SJSA1 (cell line): Measurements from ENCODE around the gene TP63. TPM values are rescaled to one million over a fixed set of nuclear protein-coding genes. Genes with fewer than 3 reads are reported as not detected.
A peak's percentile ranks its signal among the peaks of the same experiment; 100 is the strongest.

Experiments
- DNase-seq, 2 experiments: peaks; one replicate each; pipeline ENCODE4 v3.0.0-alpha.2; 2015 to 2020; ENCODE audit warnings: low spot score in 2 of 2, low read depth in 1 of 2
- H3K27ac ChIP-seq: fragments of 250-450 bp; sonication (Bioruptor Pico); 2 replicates; pipeline ENCODE4 v1.5.1; 2020; ENCODE audit warnings: mild to moderate bottlenecking, moderate library complexity
- H3K27me3 ChIP-seq: fragments of 250-450 bp; sonication (Bioruptor Pico); replicated peaks from 2 replicates; pipeline ENCODE4 v1.5.1; 2020; ENCODE audit warnings: mild to moderate bottlenecking, moderate library complexity
- H3K36me3 ChIP-seq: fragments of 250-450 bp; sonication (Bioruptor Pico); 2 replicates; pipeline ENCODE4 v1.5.1; 2020; ENCODE audit warnings: mild to moderate bottlenecking
- H3K4me1 ChIP-seq: fragments of 250-450 bp; sonication (Bioruptor Pico); replicated peaks from 2 replicates; pipeline ENCODE4 v1.6.1; 2021; ENCODE audit warnings: mild to moderate bottlenecking
- H3K4me3 ChIP-seq: fragments of 250-450 bp; sonication (Bioruptor Pico); 2 replicates; pipeline ENCODE4 v1.5.1; 2020; ENCODE audit warnings: mild to moderate bottlenecking
- H3K9me3 ChIP-seq: fragments of 250-450 bp; sonication (Bioruptor Pico); replicated peaks from 2 replicates; pipeline ENCODE4 v1.5.1; 2020; ENCODE audit warnings: mild to moderate bottlenecking
- total RNA-seq: library from RNA; depleted of rRNA; stranded (reverse); fragments of >200 nt; shearing (Covaris generic); gene quantifications from 2 replicates; pipeline ENCODE4 v1.2.3, GENCODE V29; 2014

TP63 gene
- total RNA-seq, 1 experiment from 2014 or later, result not detected

GRCh38 chr3:189822726-189823125 is 191.5 kb downstream of the TP63 start:
- Histone ChIP-seq H3K27ac (no peak overlapping the region), H3K9me3 (no peaks in the 10 kb centered on the region), H3K36me3 (no peaks in the 10 kb centered on the region), H3K27me3 (no peaks in the 10 kb centered on the region), H3K4me1 (peaks cover 13% of the 10 kb centered on the region), H3K4me3 (no peak overlapping the region)
- DNase-seq, result no peak

GRCh38 chr3:189824629-189825312 is 193.6 kb downstream of the TP63 start:
- Histone ChIP-seq H3K36me3 (no peaks in the 10 kb centered on the region), H3K4me3 (no peak overlapping the region), H3K27ac (no peak overlapping the region), H3K4me1 (peaks cover 12% of the 10 kb centered on the region), H3K9me3 (no peaks in the 10 kb centered on the region), H3K27me3 (no peaks in the 10 kb centered on the region)
- peak in 1 of 2 experiments; percentile 32 for DNase-seq

GRCh38 chr3:189826566-189826965 is 195.4 kb downstream of the TP63 start:
- Histone ChIP-seq H3K36me3 (no peaks in the 10 kb centered on the region), H3K27me3 (no peaks in the 10 kb centered on the region), H3K27ac (no peak overlapping the region), H3K4me1 (peaks cover 4% of the 10 kb centered on the region), H3K4me3 (no peak overlapping the region), H3K9me3 (no peaks in the 10 kb centered on the region)
- no peak for DNase-seq

- no peak overlapping the region for H3K27ac ChIP-seq
- DNase-seq, result no peak
- H3K9me3 ChIP-seq, result no peaks in the 10 kb centered on the region
- H3K4me3 ChIP-seq, result no peak overlapping the region
- H3K27me3 ChIP-seq, result no peaks in the 10 kb centered on the region
- no peaks in the 10 kb centered on the region for H3K36me3 ChIP-seq
- peaks cover 4% of the 10 kb centered on the region for H3K4me1 ChIP-seq
These were observed 195.9 kb downstream of the TP63 start for GRCh38 chr3:189827108-189827507.

- DNase-seq, result no peak
- no peaks in the 10 kb centered on the region for H3K4me1 ChIP-seq
- no peak overlapping the region for H3K27ac ChIP-seq
- no peaks in the 10 kb centered on the region for H3K9me3 ChIP-seq
- H3K4me3 ChIP-seq, result no peak overlapping the region
- no peaks in the 10 kb centered on the region for H3K36me3 ChIP-seq
- no peaks in the 10 kb centered on the region for H3K27me3 ChIP-seq
These were observed 199.2 kb downstream of the TP63 start for GRCh38 chr3:189830401-189830800.

- Histone ChIP-seq H3K4me3 (no peak overlapping the region), H3K4me1 (no peaks in the 10 kb centered on the region), H3K9me3 (no peaks in the 10 kb centered on the region), H3K36me3 (no peaks in the 10 kb centered on the region), H3K27ac (no peak overlapping the region), H3K27me3 (no peaks in the 10 kb centered on the region)
- no peak for DNase-seq
These were observed 202.1 kb downstream of the TP63 start for GRCh38 chr3:189833266-189833665.

- no peak overlapping the region for H3K27ac ChIP-seq
- no peaks in the 10 kb centered on the region for H3K27me3 ChIP-seq
- no peaks in the 10 kb centered on the region for H3K9me3 ChIP-seq
- no peaks in the 10 kb centered on the region for H3K36me3 ChIP-seq
- no peak overlapping the region for H3K4me3 ChIP-seq
- no peak for DNase-seq
- H3K4me1 ChIP-seq, result no peaks in the 10 kb centered on the region
These were observed 202.8 kb downstream of the TP63 start for GRCh38 chr3:189833996-189834395.

- Histone ChIP-seq H3K4me3 (no peak overlapping the region), H3K9me3 (no peaks in the 10 kb centered on the region), H3K36me3 (no peaks in the 10 kb centered on the region), H3K4me1 (no peaks in the 10 kb centered on the region), H3K27me3 (no peaks in the 10 kb centered on the region), H3K27ac (no peak overlapping the region)
- no peak for DNase-seq
These were observed 203.3 kb downstream of the TP63 start for GRCh38 chr3:189834462-189834861.

- Histone ChIP-seq H3K36me3 (no peaks in the 10 kb centered on the region), H3K27me3 (no peaks in the 10 kb centered on the region), H3K9me3 (no peaks in the 10 kb centered on the region), H3K27ac (no peak overlapping the region), H3K4me1 (no peaks in the 10 kb centered on the region), H3K4me3 (no peak overlapping the region)
- DNase-seq, result no peak
These were observed 205.6 kb downstream of the TP63 start for GRCh38 chr3:189836795-189837194.

- H3K9me3 ChIP-seq, result no peaks in the 10 kb centered on the region
- H3K36me3 ChIP-seq, result no peaks in the 10 kb centered on the region
- no peak overlapping the region for H3K4me3 ChIP-seq
- no peaks in the 10 kb centered on the region for H3K27me3 ChIP-seq
- H3K27ac ChIP-seq, result no peak overlapping the region
- H3K4me1 ChIP-seq, result no peaks in the 10 kb centered on the region
- no peak for DNase-seq
These were observed 207.1 kb downstream of the TP63 start for GRCh38 chr3:189838291-189838690.

GRCh38 chr3:189839576-189839975 is 208.4 kb downstream of the TP63 start:
- Histone ChIP-seq H3K4me1 (no peaks in the 10 kb centered on the region), H3K27ac (no peak overlapping the region), H3K27me3 (no peaks in the 10 kb centered on the region), H3K9me3 (no peaks in the 10 kb centered on the region), H3K4me3 (no peak overlapping the region), H3K36me3 (no peaks in the 10 kb centered on the region)
- DNase-seq, result no peak

GRCh38 chr3:189841473-189842205 is 210.4 kb downstream of the TP63 start:
- Histone ChIP-seq H3K27ac (no peak overlapping the region), H3K4me3 (no peak overlapping the region), H3K27me3 (no peaks in the 10 kb centered on the region), H3K4me1 (no peaks in the 10 kb centered on the region), H3K9me3 (no peaks in the 10 kb centered on the region), H3K36me3 (no peaks in the 10 kb centered on the region)
- no peak for DNase-seq

- no peak for DNase-seq
- Histone ChIP-seq H3K4me3 (no peak overlapping the region), H3K9me3 (no peaks in the 10 kb centered on the region), H3K36me3 (no peaks in the 10 kb centered on the region), H3K27me3 (no peaks in the 10 kb centered on the region), H3K27ac (no peak overlapping the region), H3K4me1 (no peaks in the 10 kb centered on the region)
These were observed 211.8 kb downstream of the TP63 start for GRCh38 chr3:189842681-189843602.

- H3K27ac ChIP-seq, result no peak overlapping the region
- DNase-seq, result no peak
- no peak overlapping the region for H3K4me3 ChIP-seq
These were observed 213.9 kb downstream of the TP63 start for GRCh38 chr3:189845069-189845468.

More at GRCh38 chr3:189845069-189845468, 213.9 kb downstream of the TP63 start:
- H3K27me3 ChIP-seq, result no peaks in the 10 kb centered on the region
- H3K9me3 ChIP-seq, result no peaks in the 10 kb centered on the region
- H3K36me3 ChIP-seq, result no peaks in the 10 kb centered on the region
- 0 out of 2 replicates have a peak, but pooled peaks cover 3% of the 10 kb centered on the region for H3K4me1 ChIP-seq
